Right hindlimb (tissue), 1 donor: ENCODE data around the gene ZNF708.
"Not testable (repeated sequence)": the region's sequence is repeated elsewhere in the genome, so short reads cannot be mapped to it uniquely, and the experiment has no call there.

Source experiments
- DNase-seq: peaks from one replicate; pipeline ENCODE4 v3.0.0-alpha.2; 2018

The ZNF708 gene

DNA sequence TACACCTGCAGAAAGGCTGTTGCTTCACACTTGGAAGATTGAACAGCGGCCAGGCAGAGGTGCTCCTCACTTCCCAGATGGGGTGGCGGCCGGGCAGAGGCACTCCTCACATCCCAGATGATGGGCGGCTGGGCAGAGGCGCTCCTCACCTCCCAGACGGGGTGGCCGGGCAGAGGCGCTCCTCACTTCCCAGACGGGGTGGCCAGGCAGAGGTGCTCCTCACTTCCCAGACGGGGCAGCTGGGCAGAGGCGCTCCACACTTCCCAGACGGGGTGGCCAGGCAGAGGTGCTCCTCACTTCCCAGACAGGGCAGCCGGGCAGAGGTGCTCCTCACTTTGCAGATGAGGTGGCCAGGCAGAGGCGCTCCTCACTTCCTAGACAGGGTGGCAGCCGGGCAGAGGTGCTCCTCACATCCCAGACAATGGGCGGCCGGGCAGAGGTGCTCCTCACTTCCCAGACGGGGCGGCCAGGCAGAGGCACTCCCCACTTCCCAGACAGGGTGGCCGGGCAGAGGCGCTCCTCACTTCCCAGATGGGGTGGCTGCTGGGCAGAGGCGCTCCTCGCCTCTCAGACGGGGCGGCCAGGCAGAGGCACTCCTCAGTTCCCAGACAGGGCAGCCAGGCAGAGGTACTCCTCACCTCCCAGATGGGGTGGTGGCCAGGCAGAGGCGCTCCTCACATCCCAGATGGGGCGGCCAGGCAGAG lies 69.6 kb downstream of the ZNF708 start:
- not testable (repeated sequence) for DNase-seq

DNA sequence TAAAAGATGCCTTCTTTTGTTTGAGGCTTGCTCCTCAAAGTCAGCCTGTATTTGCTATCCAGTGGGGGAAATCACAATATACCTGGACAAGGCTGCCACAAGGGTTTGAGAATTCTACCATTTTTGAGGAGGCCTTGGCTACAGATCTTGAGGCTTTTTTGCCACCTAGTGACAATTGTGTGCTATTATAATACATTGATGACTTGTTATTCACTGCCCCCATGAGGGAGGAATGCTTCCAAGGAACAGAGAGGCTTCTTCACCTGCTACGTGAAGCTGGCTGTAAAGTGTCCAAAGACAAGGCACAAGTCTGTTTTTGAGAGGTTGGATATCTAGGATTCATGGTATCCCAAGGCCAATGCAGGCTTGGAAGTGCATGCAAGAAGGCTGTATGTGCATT lies 72.5 kb downstream of the ZNF708 start:
- DNase-seq = no peak
